Activated naive CD4-positive, alpha-beta T cell treated with anti-CD3 and anti-CD28 coated beads, Interleukin-2, amount 10 ng/mL, durations not matched to agents 7 days and 5 days (primary cell): Measurements from ENCODE around the gene GIMAP6.
"Not testable (repeated sequence)": the region's sequence is repeated elsewhere in the genome, so short reads cannot be mapped to it uniquely, and the experiment has no call there.

ENCODE experiments used
- CTCF ChIA-PET: fragments of 350-600 bp; sonication (Branson Sonifier 250); formaldehyde crosslinking; loops from one replicate; lab custom pipeline; 2021; ENCODE audit warnings: antibody characterized with exemption; lab: Charles Lee
- DNase-seq: peaks from one replicate; pipeline ENCODE4 v3.0.0-alpha.2; 2020
- H3K27ac Mint-ChIP-seq: one replicate; pipeline ENCODE4 v1.8.0; 2021; ENCODE audit warnings: mild to moderate bottlenecking, moderate library complexity, mixed read lengths
- H3K27me3 Mint-ChIP-seq: one replicate; pipeline ENCODE4 v1.8.0; 2021; ENCODE audit warnings: mild to moderate bottlenecking, mixed read lengths
- H3K36me3 Mint-ChIP-seq: one replicate; pipeline ENCODE4 v1.8.0; 2021; ENCODE audit warnings: mixed read lengths
- H3K4me1 Mint-ChIP-seq: one replicate; pipeline ENCODE4 v1.8.0; 2021; ENCODE audit warnings: mixed read lengths
- H3K4me3 Mint-ChIP-seq: one replicate; pipeline ENCODE4 v1.8.0; 2021; ENCODE audit warnings: mild to moderate bottlenecking, moderate library complexity, mixed read lengths
- H3K9me3 Mint-ChIP-seq: one replicate; pipeline ENCODE4 v1.8.0; 2021; ENCODE audit warnings: mixed read lengths

The GIMAP6 gene

GRCh38 chr7:150629347-150629746 lies 2.8 kb downstream of the GIMAP6 start:
- no peak for DNase-seq
- Mint-ChIP-seq H3K4me3 (peak overlapping the region; percentile 14), H3K9me3 (peaks cover 14% of the 10 kb centered on the region), H3K4me1 (peaks cover 77% of the 10 kb centered on the region), H3K36me3 (peaks cover 76% of the 10 kb centered on the region), H3K27me3 (no peaks in the 10 kb centered on the region), H3K27ac (peak overlapping the region; percentile 8)
- CTCF ChIA-PET = no interaction called here

- no peak overlapping the region for H3K27ac Mint-ChIP-seq
- no peak overlapping the region for H3K4me3 Mint-ChIP-seq
- H3K27me3 Mint-ChIP-seq = no peaks in the 10 kb centered on the region
- CTCF ChIA-PET = no interaction called here
- DNase-seq = no peak
- peaks cover 18% of the 10 kb centered on the region for H3K9me3 Mint-ChIP-seq
- peaks cover 88% of the 10 kb centered on the region for H3K36me3 Mint-ChIP-seq
- H3K4me1 Mint-ChIP-seq = peaks cover 80% of the 10 kb centered on the region
These were observed 4.2 kb downstream of the GIMAP6 start for GRCh38 chr7:150627959-150628358.

- peaks cover 86% of the 10 kb centered on the region for H3K4me1 Mint-ChIP-seq
- no peak for DNase-seq
- no peaks in the 10 kb centered on the region for H3K27me3 Mint-ChIP-seq
- CTCF ChIA-PET = interaction anchor here (0.6 kb wide), 1 partner anchor 49 kb away, joined by 3 read pairs; no protein-coding TSS in a partner anchor
- no peak overlapping the region for H3K4me3 Mint-ChIP-seq
- peaks cover 86% of the 10 kb centered on the region for H3K36me3 Mint-ChIP-seq
- peaks cover 18% of the 10 kb centered on the region for H3K9me3 Mint-ChIP-seq
- no peak overlapping the region for H3K27ac Mint-ChIP-seq
These were observed 5.5 kb downstream of the GIMAP6 start for GRCh38 chr7:150626696-150627095.

- H3K36me3 Mint-ChIP-seq = peaks cover 55% of the 10 kb centered on the region
- no peak for DNase-seq
These were observed 10.8 kb downstream of the GIMAP6 start for GRCh38 chr7:150621376-150621775.

GRCh38 chr7:150620617-150621371 lies 11.4 kb downstream of the GIMAP6 start:
- Mint-ChIP-seq H3K4me3 (no peak overlapping the region), H3K27ac (peak overlapping the region; percentile 58), H3K9me3 (peaks cover 19% of the 10 kb centered on the region), H3K4me1 (peaks cover 61% of the 10 kb centered on the region), H3K27me3 (no peaks in the 10 kb centered on the region), H3K36me3 (peaks cover 49% of the 10 kb centered on the region)
- DNase-seq = no peak
- CTCF ChIA-PET = interaction anchor here (1.4 to 2.6 kb wide), 2 partner anchors 135 to 172 kb away, joined by 6 to 7 read pairs; no protein-coding TSS in a partner anchor

More at GRCh38 chr7:150621376-150621775, 10.8 kb downstream of the GIMAP6 start:
- peak overlapping the region; percentile 58 for H3K27ac Mint-ChIP-seq
- CTCF ChIA-PET = interaction anchor here (0.8 to 2.6 kb wide), 3 partner anchors 95 to 173 kb away, joined by 3 to 7 read pairs (median 6); partner anchors contain the start of gene GIMAP1
- H3K27me3 Mint-ChIP-seq = no peaks in the 10 kb centered on the region
- H3K4me1 Mint-ChIP-seq = peaks cover 67% of the 10 kb centered on the region
- peaks cover 19% of the 10 kb centered on the region for H3K9me3 Mint-ChIP-seq
- no peak overlapping the region for H3K4me3 Mint-ChIP-seq

GRCh38 chr7:150620061-150620460 lies 12.1 kb downstream of the GIMAP6 start:
- Mint-ChIP-seq H3K4me3 (no peak overlapping the region), H3K27me3 (no peaks in the 10 kb centered on the region), H3K9me3 (peaks cover 19% of the 10 kb centered on the region), H3K27ac (no peak overlapping the region), H3K36me3 (peaks cover 42% of the 10 kb centered on the region), H3K4me1 (peaks cover 61% of the 10 kb centered on the region)
- no peak for DNase-seq
- CTCF ChIA-PET = no interaction called here

GRCh38 chr7:150615221-150615755 lies 16.9 kb downstream of the GIMAP6 start:
- peaks cover 52% of the 10 kb centered on the region for H3K9me3 Mint-ChIP-seq
- H3K4me3 Mint-ChIP-seq, DNase-seq, H3K27me3 Mint-ChIP-seq: not testable (repeated sequence)
- CTCF ChIA-PET = interaction anchor here (1.4 kb wide), 1 partner anchor 12 kb away, joined by 3 read pairs; no protein-coding TSS in a partner anchor
- H3K36me3 Mint-ChIP-seq = peaks cover 41% of the 10 kb centered on the region
- H3K4me1 Mint-ChIP-seq = peaks cover 56% of the 10 kb centered on the region
- H3K27ac Mint-ChIP-seq = peak overlapping the region; percentile 64

- H3K27me3 Mint-ChIP-seq, DNase-seq: not testable (repeated sequence)
- CTCF ChIA-PET = interaction anchor here (1.2 to 1.4 kb wide), 2 partner anchors 10 to 11 kb away, joined by 3 read pairs; no protein-coding TSS in a partner anchor
- Mint-ChIP-seq H3K4me3 (peak overlapping the region; percentile 14), H3K36me3 (peaks cover 38% of the 10 kb centered on the region), H3K27ac (peak overlapping the region; percentile 64), H3K9me3 (peaks cover 51% of the 10 kb centered on the region), H3K4me1 (peaks cover 56% of the 10 kb centered on the region)
These were observed 17.8 kb downstream of the GIMAP6 start for GRCh38 chr7:150614426-150614825.

GRCh38 chr7:150613880-150614279 lies 18.3 kb downstream of the GIMAP6 start:
- no peak overlapping the region for H3K4me3 Mint-ChIP-seq
- H3K27ac Mint-ChIP-seq = peak overlapping the region; percentile 11
- H3K4me1 Mint-ChIP-seq = peaks cover 56% of the 10 kb centered on the region
- H3K9me3 Mint-ChIP-seq = peaks cover 51% of the 10 kb centered on the region
- DNase-seq = no peak
- H3K27me3 Mint-ChIP-seq = no peaks in the 10 kb centered on the region
- CTCF ChIA-PET = interaction anchor here (1.2 to 1.4 kb wide), 2 partner anchors 10 to 11 kb away, joined by 3 read pairs; no protein-coding TSS in a partner anchor
- peaks cover 38% of the 10 kb centered on the region for H3K36me3 Mint-ChIP-seq

- Mint-ChIP-seq H3K4me3 (no peak overlapping the region), H3K9me3 (peaks cover 47% of the 10 kb centered on the region), H3K36me3 (peaks cover 32% of the 10 kb centered on the region), H3K27ac (peak overlapping the region; percentile 25), H3K27me3 (no peaks in the 10 kb centered on the region), H3K4me1 (peaks cover 63% of the 10 kb centered on the region)
- no peak for DNase-seq
- CTCF ChIA-PET = no interaction called here
These were observed 19.3 kb downstream of the GIMAP6 start for GRCh38 chr7:150612925-150613324.

GRCh38 chr7:150610233-150610632 lies 22.0 kb downstream of the GIMAP6 start:
- no peak for DNase-seq
- Mint-ChIP-seq H3K9me3 (peaks cover 51% of the 10 kb centered on the region), H3K27me3 (no peaks in the 10 kb centered on the region), H3K4me1 (peaks cover 57% of the 10 kb centered on the region), H3K4me3 (no peak overlapping the region), H3K27ac (peak overlapping the region; percentile 4), H3K36me3 (peaks cover 36% of the 10 kb centered on the region)
- CTCF ChIA-PET = no interaction called here

GRCh38 chr7:150603600-150603999 lies 28.6 kb downstream of the GIMAP6 start:
- Mint-ChIP-seq H3K9me3 (peaks cover 51% of the 10 kb centered on the region), H3K4me3 (peak overlapping the region; percentile 18)

GRCh38 chr7:150595361-150595760 lies 36.8 kb downstream of the GIMAP6 start:
- peaks cover 23% of the 10 kb centered on the region for H3K4me1 Mint-ChIP-seq
- no peak overlapping the region for H3K4me3 Mint-ChIP-seq
- H3K27me3 Mint-ChIP-seq = no peaks in the 10 kb centered on the region
- CTCF ChIA-PET = no interaction called here
- no peak overlapping the region for H3K27ac Mint-ChIP-seq
- no peak for DNase-seq
- peaks cover 82% of the 10 kb centered on the region for H3K36me3 Mint-ChIP-seq
- peaks cover 75% of the 10 kb centered on the region for H3K9me3 Mint-ChIP-seq

More at GRCh38 chr7:150603600-150603999, 28.6 kb downstream of the GIMAP6 start:
- H3K36me3 Mint-ChIP-seq = peaks cover 48% of the 10 kb centered on the region
- peaks cover 43% of the 10 kb centered on the region for H3K4me1 Mint-ChIP-seq
- peak overlapping the region; percentile 87 for H3K27ac Mint-ChIP-seq
- DNase-seq, H3K27me3 Mint-ChIP-seq: not testable (repeated sequence)
- CTCF ChIA-PET = interaction anchor here (1.0 kb wide), 1 partner anchor 11 kb away, joined by 3 read pairs; no protein-coding TSS in a partner anchor

GRCh38 chr7:150594805-150595204 lies 37.4 kb downstream of the GIMAP6 start:
- no peak for DNase-seq
- Mint-ChIP-seq H3K4me3 (no peak overlapping the region), H3K27me3 (no peaks in the 10 kb centered on the region), H3K27ac (no peak overlapping the region), H3K4me1 (peaks cover 25% of the 10 kb centered on the region), H3K36me3 (peaks cover 81% of the 10 kb centered on the region), H3K9me3 (peaks cover 70% of the 10 kb centered on the region)
- CTCF ChIA-PET = no interaction called here
